GM12873 (cell line): ENCODE measurements around the gene BRINP2.

Experiments used
- CTCF ChIP-seq: IDR thresholded peaks from 2 replicates; pipeline ENCODE4 v1.5.1; 2012; ENCODE audit warnings: low read depth, mild to moderate bottlenecking, moderate library complexity, low read length, control low read depth; ENCODE audit not compliant: insufficient read depth; ENCODE audit errors: missing control alignments

The BRINP2 gene

DNA sequence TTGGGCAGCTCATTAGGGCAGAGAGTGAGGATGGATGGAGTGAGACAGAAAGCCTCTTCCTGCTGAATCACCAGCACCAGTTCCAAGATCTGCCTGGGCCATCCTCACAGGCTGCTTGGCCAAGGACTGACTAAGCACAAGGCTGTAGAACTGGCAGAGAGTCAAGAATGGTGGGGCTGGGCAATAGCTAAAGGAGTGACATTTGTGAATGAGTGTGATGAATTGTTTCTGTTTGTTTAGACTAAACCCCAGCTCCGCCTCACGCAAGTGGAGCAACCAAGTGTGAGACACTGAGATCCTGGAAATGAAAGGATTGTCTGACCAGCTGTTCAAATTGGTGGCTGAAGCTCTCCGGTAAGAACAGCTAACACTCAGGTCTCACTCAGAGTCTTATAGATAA lies 38.6 kb downstream of the BRINP2 start:
- no peak for TF ChIP-seq CTCF

DNA sequence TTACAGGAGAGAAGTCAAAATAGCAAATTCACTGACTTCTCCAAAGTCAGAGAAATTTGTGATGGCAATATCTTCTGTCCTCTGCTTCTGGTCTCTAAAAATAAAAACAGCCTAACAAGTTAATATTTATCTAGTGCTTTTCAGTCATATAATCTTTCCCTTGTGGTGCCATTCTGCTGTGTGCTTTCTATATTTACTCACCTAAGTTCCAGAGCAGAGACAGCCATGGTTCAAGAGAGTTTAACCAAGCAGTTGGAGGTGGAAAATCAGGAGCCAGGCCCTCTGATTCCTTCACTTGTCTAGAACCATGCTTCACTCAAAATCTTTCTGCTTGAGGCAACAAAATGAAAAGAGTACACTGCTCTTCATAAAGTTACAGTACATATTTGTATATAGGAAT lies 39.3 kb downstream of the BRINP2 start:
- TF ChIP-seq CTCF, result no peak

DNA sequence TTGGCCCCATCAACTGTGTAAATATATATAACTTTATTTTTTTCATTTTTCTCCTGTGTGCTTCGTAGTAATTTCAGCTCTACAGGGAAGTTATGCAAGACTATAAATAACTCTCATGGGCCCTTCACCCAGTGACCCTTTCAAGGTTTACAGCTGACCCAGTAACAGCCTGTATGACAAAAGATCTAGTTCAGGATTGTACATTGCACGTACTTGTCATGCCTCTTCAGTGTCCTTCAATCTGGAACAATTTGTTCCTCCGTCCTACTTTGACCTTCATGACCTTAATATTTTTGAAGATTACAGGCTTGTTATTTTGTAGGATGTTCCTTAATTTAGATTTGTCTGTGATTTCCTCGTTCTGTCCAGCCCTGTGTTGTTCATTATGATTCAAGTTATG lies 40.5 kb downstream of the BRINP2 start:
- no peak for TF ChIP-seq CTCF

GRCh38 chr1:177216587-177217202 lies 45.9 kb downstream of the BRINP2 start:
- no peak for TF ChIP-seq CTCF

DNA sequence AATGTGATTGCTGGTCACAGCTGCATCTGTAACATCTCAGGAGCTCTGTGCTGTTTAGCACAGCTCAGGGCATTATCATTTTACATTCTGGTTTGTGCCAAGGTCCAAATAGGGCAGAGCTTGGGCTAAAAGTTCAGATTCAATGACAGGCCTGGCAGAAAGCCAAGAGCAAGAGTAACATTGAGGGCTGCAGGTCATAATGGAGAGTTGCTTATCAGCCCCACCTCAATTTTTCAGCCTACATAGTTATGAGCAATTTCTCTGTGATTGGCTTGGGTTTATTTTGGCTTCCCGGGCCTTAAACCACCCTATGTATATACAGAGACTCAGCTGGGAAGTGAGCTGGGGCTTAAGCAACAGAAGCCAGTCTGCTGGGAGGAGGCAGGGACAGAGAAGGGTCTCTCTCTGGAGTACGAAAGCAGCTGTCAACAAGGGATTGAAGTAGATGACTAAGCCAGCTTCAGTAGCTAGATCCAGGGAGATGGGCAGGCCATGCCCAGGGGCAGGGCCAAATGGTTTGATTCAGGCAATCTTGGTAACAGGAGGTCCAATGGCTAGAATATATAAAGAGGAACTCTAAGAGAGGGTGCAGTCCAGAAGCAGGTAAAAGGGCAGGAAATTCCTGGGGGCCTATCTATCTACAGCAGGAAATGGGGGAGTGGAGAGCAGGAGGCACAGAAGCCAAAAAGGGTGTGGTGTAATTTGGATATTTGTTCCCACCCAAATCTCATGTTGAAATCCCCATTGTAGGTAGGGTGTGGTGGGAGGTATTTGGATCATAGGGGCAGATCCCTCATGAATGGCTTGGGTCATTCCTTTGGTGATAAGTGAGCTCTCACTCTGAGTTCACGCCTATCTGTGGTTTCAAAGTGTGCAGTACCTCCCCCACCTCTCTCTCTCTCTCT lies 49.0 kb downstream of the BRINP2 start:
- no peak for TF ChIP-seq CTCF

DNA sequence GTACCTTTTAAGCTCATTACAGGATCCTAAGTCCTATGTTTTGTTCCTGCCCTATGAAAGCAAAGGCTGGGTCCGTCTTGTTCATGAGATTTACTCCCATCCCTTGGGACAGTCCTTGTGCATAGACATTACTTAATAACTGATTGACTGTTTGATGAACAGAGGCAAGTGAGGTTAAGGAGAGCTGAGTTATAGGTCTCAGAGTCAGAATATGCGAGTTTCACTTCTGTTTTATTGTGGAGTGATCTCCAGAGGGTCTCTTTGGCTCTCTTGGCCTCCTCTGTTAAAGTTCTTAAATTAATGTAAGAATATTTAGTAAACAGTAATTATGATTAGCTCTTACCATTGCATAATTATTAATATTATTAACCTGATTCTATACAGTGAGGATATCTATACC lies 52.6 kb downstream of the BRINP2 start:
- no peak for TF ChIP-seq CTCF

GRCh38 chr1:177227978-177228692 lies 57.4 kb downstream of the BRINP2 start:
- no peak for TF ChIP-seq CTCF
